LNCaP clone FGC (cell line): ENCODE measurements around the gene AATK.

Experiments
- DNase-seq: peaks from one replicate; pipeline ENCODE4 v3.0.0-alpha.2; 2011; ENCODE audit warnings: low read depth
- H3K4me3 ChIP-seq: 2 replicates; pipeline ENCODE4 v1.5.1; 2011; ENCODE audit warnings: mild to moderate bottlenecking, low read depth, low read length, control low read depth
- TF ChIP-seq, protein P1 (sequence below): IDR thresholded peaks from 2 replicates; pipeline ENCODE4 v1.5.1; 2012; ENCODE audit warnings: mild to moderate bottlenecking; ENCODE audit not compliant: control insufficient read depth, insufficient read depth; ENCODE audit errors: extremely low read depth

Gene AATK

GRCh38 chr17:81192386-81193050, 26.5 kb upstream of the AATK start:
- TF ChIP-seq, protein P1, sequence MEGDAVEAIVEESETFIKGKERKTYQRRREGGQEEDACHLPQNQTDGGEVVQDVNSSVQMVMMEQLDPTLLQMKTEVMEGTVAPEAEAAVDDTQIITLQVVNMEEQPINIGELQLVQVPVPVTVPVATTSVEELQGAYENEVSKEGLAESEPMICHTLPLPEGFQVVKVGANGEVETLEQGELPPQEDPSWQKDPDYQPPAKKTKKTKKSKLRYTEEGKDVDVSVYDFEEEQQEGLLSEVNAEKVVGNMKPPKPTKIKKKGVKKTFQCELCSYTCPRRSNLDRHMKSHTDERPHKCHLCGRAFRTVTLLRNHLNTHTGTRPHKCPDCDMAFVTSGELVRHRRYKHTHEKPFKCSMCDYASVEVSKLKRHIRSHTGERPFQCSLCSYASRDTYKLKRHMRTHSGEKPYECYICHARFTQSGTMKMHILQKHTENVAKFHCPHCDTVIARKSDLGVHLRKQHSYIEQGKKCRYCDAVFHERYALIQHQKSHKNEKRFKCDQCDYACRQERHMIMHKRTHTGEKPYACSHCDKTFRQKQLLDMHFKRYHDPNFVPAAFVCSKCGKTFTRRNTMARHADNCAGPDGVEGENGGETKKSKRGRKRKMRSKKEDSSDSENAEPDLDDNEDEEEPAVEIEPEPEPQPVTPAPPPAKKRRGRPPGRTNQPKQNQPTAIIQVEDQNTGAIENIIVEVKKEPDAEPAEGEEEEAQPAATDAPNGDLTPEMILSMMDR = no peak
- no peak for DNase-seq
- H3K4me3 ChIP-seq = no peak overlapping the region

GRCh38 chr17:81191646-81192045, 25.6 kb upstream of the AATK start:
- DNase-seq = no peak
- TF ChIP-seq, protein P1 = no peak
- no peak overlapping the region for H3K4me3 ChIP-seq

- no peak for DNase-seq
- TF ChIP-seq, protein P1 = no peak
- H3K4me3 ChIP-seq = no peak overlapping the region
These were observed 25.1 kb upstream of the AATK start for GRCh38 chr17:81191116-81191515.

DNA sequence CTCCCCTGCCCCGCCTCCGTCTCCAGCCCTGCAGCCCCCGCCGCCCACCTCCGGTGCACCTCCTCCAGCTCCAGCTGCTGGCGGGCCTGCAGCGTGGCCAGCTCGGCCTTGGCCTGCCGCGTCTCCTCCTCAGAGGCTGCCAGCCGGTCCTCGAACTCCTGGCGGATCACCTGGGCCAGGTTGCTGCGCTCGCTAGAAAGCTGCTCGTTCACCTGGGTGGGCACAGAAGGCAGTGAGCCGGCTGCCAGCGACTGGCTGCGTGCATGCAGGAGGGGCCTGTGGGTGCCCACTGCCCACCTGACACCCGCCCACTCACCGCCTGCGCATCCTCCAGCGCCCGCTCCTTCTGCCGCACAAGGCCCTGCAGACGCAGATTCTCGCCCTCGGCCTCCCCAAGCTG, 24.6 kb upstream of the AATK start:
- no peak for DNase-seq
- TF ChIP-seq, protein P1 = no peak
- H3K4me3 ChIP-seq = no peak overlapping the region

- TF ChIP-seq, protein P1 = no peak
- no peak overlapping the region for H3K4me3 ChIP-seq
- DNase-seq = no peak
These were observed 23.9 kb upstream of the AATK start for GRCh38 chr17:81189670-81190530.

GRCh38 chr17:81189016-81189415, 23.0 kb upstream of the AATK start:
- TF ChIP-seq, protein P1 = no peak
- no peak for DNase-seq
- H3K4me3 ChIP-seq = no peak overlapping the region
